ENCODE results near the gene ARHGEF38.

The ARHGEF38 gene

GRCh38 chr4:105551965-105552746 is at the start of gene ARHGEF38:
TSS of gene ARHGEF38 (plus strand) at chr4:105552620. CDS start at chr4:105552766, 146 bp downstream.
- DNase-seq = no peak

GRCh38 chr4:105503484-105503883 is 48.9 kb upstream of the ARHGEF38 start:
- DNase-seq = no peak

DNA sequence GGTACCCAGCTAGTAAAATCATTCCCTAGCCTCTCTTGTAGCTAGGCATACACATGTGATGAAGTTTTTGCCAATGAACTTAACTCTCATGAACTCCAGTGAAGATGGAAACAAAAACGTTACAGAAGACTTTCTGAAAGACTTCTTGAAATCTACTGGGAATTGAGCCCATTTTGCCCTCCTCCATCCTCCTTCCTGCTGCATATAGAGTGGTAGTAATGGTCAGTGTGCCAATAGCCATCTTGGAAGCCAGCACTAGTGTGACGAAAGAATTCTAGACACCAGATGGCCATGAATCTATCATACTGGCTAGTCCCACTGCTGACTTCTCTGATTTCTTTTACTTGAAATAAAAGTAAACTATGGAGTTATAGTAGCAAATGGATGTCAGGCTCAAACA is 47.7 kb upstream of the ARHGEF38 start:
- DNase-seq = peak in 1 of 58 donors; percentile 1

GRCh38 chr4:105509291-105509690 is 43.1 kb upstream of the ARHGEF38 start:
- DNase-seq = no peak

- DNase-seq = no peak
Measured at GRCh38 chr4:105509714-105510113, 42.7 kb upstream of the ARHGEF38 start.

- DNase-seq = no peak
Measured at GRCh38 chr4:105510245-105510644, 42.2 kb upstream of the ARHGEF38 start.

DNA sequence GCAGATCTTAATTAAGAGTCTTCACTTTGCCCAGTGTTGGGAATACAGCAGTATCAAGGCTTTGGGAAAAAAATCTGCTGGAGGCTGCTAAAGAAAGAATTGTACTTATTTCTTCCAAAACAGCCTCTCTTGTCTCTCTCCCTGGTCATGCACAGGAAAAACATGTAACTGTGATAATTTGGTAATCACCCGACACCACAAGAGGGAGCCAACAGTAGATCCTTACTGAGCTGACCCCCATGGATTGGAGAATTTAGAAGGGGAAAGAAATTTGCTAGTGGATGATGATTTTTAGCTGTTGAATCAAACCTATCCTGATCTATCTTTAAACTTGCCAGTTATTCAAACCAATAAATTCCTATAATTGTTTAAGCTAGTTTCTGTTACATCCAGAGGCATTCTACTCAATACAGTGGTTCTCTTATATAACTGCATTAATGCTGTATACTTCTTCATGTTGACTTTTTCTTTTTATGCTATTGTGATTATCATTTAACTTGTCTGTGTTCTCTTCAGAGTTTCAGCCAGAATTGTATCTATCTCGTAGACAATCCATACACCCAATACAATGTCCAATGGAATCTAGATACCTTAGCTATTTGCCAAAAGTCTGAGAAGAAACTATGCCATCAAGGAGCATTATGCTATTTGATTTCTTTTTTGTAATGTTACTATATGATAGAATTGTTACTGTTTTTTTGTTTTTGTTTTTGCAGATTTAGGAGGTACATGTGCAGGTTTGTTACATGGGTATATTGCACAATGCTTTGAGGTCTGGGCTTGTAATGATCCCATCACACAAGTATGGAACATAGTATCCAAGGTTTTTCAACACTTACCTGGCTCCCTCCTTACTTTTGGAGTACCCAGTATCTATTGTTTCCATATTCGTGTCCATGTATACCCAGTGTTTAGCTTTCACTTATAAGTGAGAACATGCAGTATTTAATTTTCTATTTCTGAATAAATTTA is 31.3 kb upstream of the ARHGEF38 start:
- DNase-seq = peak in 14 of 58 donors; percentile 1 to 45 (median 7)

DNA sequence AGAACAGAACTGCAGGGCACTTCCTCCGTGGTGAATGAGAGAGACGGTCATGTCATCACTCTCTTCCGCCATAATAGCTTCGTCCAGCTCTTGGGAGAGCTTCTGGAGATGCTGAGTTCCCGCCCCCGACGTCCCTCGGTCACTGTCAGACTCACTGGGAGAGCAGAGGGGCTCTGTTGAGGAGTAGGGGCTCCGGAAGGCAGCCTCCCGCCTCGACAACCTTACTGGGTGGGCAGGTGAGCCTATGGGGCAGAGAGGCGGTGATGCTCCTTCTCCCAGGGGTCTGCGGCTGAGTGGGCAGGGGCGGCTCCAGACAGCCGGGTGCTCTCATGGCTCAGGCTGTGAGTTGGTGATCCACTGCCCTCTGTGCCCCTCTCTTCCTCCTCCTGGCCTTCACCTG is 25.8 kb upstream of the ARHGEF38 start:
- no peak for DNase-seq

- no peak for DNase-seq
Measured at GRCh38 chr4:105527081-105527480, 25.3 kb upstream of the ARHGEF38 start.

GRCh38 chr4:105536601-105537000 is 15.8 kb upstream of the ARHGEF38 start:
- DNase-seq = no peak

GRCh38 chr4:105541420-105541819 is 11.0 kb upstream of the ARHGEF38 start:
- DNase-seq = no peak

DNA sequence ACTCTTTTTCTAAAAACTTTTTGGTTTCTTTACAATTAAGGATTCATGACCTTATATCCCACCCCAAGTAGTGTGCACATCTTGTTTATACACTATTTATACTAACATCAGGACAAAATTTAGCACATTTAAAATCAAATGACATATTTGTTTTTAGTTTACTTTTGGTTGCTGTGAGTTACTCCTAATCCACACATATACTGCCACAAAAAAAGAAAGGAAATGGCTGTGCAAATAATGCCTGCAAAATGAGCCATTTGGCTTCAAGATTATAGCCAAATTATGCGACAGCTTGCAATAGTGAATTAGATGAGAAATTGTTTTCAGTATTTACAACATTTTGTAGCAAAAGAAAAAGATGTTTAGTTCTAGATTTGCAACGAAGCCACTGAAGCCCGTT is 10.4 kb upstream of the ARHGEF38 start:
- no peak for DNase-seq

DNA sequence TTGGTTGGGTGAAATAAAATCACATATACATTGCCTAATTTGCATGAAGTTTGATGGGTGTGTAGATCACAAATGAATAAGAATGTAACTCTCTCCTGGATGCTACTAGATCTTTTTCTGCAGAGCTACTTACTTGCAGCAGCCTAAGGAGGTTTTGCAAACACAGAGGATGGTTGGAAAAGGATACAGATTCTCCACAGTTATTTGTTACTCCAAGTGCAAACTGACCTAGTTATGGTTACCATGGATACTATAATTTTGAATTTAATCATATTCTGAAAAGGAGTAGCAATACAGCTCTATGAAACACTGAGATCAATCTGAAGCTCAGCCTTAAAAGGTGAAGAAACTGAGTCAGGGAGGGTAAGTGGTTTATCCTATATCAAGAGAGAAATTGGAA is 9.1 kb upstream of the ARHGEF38 start:
- DNase-seq = no peak

DNA sequence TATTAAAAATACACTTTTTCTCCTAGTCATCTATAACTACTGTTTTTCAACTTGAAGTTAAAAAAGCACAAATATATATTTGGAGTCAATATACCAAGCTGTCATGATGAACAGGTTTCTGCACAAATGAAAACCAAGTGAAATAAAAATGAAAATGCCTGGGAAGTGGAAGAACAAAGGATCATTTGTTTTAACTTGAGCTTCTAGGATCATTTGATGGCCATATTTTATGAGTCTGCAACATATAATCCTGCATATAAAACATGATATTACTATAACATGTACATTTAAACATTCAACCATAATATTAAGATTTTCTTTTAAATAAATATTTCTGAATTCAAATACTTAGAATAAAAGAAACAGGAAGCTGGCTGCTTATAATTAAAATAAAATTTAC is 8.5 kb upstream of the ARHGEF38 start:
- no peak for DNase-seq

GRCh38 chr4:105544520-105545286 is 7.7 kb upstream of the ARHGEF38 start:
- DNase-seq = no peak

- DNase-seq = no peak
Measured at GRCh38 chr4:105546086-105546485, 6.3 kb upstream of the ARHGEF38 start.

DNA sequence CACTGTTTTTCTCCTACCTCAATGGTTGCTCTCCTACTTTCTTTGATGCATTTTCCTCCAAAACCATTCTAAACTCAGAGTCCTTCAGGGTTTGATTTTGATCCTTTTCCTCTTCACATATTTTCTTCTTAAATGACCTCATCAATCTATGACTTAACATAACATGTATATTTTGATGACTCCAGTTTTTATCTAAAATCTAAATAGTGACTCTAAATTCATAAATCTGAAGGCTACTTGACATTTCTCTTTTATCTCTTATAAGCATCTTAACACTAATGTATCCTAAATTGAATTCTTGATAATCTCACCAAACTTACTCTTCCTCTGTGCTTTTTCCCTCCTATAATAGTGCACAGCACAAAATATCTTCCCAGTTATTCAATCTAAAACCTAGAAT is 4.7 kb upstream of the ARHGEF38 start:
- DNase-seq = no peak

DNA sequence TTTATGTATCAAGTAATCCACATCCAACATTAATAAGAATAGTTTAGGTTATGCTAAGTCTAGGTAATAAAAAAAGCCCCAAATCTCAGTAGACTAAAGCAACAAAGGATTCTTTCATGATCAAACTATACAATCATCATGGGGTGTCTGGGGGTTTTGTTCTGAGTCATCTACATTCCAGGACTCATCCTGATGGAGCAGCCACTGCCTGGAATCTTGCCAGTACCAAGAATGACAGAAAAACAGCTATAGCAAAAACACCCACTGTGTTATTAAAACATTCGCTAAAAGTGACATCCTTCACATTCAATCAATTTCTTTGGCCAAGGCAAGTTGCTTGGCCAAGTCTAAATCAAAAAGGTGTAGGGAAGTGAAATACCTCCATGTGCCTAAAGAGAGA is 3.9 kb upstream of the ARHGEF38 start:
- peak in 1 of 58 donors; percentile 37 for DNase-seq

DNA sequence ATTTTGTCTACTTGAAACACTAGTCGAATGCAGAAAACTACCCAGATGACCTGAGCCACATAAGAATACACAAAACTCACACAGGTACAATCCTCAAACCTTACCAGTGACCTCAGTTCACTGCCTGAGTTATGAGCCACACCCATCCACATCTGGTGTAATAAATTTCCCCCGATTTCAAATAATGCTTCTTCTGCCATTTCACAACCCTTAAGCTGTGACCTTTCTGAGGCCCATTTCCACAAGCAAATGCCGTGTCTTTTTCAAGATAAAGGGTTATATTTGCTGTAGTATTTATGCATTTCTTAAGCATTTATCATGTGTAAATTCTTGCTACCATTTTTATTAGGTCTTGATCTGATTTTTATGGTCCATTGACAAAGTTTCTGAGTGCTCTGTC is 1.8 kb upstream of the ARHGEF38 start:
- DNase-seq = no peak

DNA sequence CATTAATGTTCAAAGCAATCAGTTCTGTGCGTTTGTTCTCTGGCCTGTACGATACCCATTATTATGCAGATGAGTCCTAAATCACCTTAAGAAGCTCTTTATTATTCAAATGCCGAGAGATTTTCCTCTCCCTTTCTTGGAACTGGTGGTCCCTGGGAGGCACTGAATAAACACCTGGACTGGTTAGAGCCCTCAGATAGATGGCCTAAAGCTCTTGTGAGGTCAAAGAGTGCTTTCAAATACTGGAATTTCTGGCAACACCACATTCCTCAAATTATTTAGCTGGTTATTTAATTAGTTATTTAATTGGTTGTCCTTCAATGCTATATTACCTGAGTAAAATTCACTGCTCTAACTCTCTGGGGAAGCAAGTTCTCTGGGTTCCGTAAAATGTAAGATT is 3.0 kb downstream of the ARHGEF38 start:
- no peak for DNase-seq

GRCh38 chr4:105556206-105556605 is 3.8 kb downstream of the ARHGEF38 start:
- DNase-seq = no peak

- DNase-seq = no peak
Measured at GRCh38 chr4:105558277-105558676, 5.9 kb downstream of the ARHGEF38 start.
